ENCODE data around the gene HS3ST5.

HS3ST5 gene

GRCh38 chr6:114144887-114145851, 197.7 kb downstream of the HS3ST5 start:
- Histone ChIP-seq H3K9ac (ENCODE audit: low read length in 5 of 5) (no peak overlapping the region), H3K27ac (ENCODE audit: low read depth, low read length) (no peak overlapping the region), H3K9me3 (ENCODE audit: control insufficient read depth in 5 of 5, low read length in 5 of 5) (peaks cover 0 to 8% (median 4%) of the 10 kb centered on the region in 5 donors), H3K4me1 (ENCODE audit: control insufficient read depth in 5 of 5, insufficient read depth in 5 of 5, low read length in 5 of 5) (peaks cover 0 to 3% (median 0%) of the 10 kb centered on the region in 5 donors), H3K4me3 (ENCODE audit: low read depth in 1 of 5, low read length in 5 of 5) (no peak overlapping the region), H3K36me3 (ENCODE audit: control insufficient read depth in 5 of 5, insufficient read depth in 5 of 5, low read length in 5 of 5) (no peaks in the 10 kb centered on the region), H3K27me3 (ENCODE audit: control insufficient read depth in 5 of 5, insufficient read depth in 4 of 5, low read length in 5 of 5) (peaks cover 0 to 5% (median 0%) of the 10 kb centered on the region in 5 donors)

GRCh38 chr6:114142258-114142657, 200.6 kb downstream of the HS3ST5 start:
- Histone ChIP-seq H3K4me1 (ENCODE audit: control insufficient read depth in 5 of 5, insufficient read depth in 5 of 5, low read length in 5 of 5) (peaks cover 0 to 3% (median 0%) of the 10 kb centered on the region in 5 donors), H3K4me3 (ENCODE audit: low read depth in 1 of 5, low read length in 5 of 5) (no peak overlapping the region), H3K9ac (ENCODE audit: low read length in 5 of 5) (no peak overlapping the region), H3K36me3 (ENCODE audit: control insufficient read depth in 5 of 5, insufficient read depth in 5 of 5, low read length in 5 of 5) (no peaks in the 10 kb centered on the region), H3K9me3 (ENCODE audit: control insufficient read depth in 5 of 5, low read length in 5 of 5) (peaks cover 0 to 6% (median 3%) of the 10 kb centered on the region in 5 donors), H3K27me3 (ENCODE audit: control insufficient read depth in 5 of 5, insufficient read depth in 4 of 5, low read length in 5 of 5) (peaks cover 0 to 5% (median 0%) of the 10 kb centered on the region in 5 donors), H3K27ac (ENCODE audit: low read depth, low read length) (no peak overlapping the region)

DNA sequence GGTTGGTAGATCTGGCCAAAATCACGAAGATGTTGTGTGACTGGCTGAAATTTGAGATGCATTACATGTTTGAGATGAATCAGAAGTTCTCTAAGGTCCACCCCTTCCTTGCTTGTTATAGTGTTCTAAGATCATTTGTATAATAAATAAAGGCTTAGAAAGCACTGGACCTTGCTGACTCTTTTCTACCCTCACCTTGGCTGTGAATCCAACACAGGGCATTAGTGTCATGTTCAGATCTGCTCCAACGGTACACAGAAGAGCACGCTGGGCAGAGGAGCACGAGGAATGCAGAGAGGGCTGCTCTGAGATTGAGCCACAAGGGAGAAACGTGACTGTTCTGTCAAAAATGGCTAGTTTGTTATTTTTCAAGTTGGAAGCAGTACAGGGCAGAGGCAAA, 202.4 kb downstream of the HS3ST5 start:
- Histone ChIP-seq H3K27me3 (ENCODE audit: control insufficient read depth in 5 of 5, insufficient read depth in 4 of 5, low read length in 5 of 5) (peaks cover 0 to 3% (median 0%) of the 10 kb centered on the region in 5 donors), H3K4me1 (ENCODE audit: control insufficient read depth in 5 of 5, insufficient read depth in 5 of 5, low read length in 5 of 5) (peaks cover 0 to 8% (median 0%) of the 10 kb centered on the region in 5 donors), H3K36me3 (ENCODE audit: control insufficient read depth in 5 of 5, insufficient read depth in 5 of 5, low read length in 5 of 5) (no peaks in the 10 kb centered on the region), H3K9ac (ENCODE audit: low read length in 5 of 5) (no peak overlapping the region), H3K9me3 (ENCODE audit: control insufficient read depth in 5 of 5, low read length in 5 of 5) (no peaks in the 10 kb centered on the region), H3K27ac (ENCODE audit: low read depth, low read length) (no peak overlapping the region), H3K4me3 (ENCODE audit: low read depth in 1 of 5, low read length in 5 of 5) (no peak overlapping the region)

DNA sequence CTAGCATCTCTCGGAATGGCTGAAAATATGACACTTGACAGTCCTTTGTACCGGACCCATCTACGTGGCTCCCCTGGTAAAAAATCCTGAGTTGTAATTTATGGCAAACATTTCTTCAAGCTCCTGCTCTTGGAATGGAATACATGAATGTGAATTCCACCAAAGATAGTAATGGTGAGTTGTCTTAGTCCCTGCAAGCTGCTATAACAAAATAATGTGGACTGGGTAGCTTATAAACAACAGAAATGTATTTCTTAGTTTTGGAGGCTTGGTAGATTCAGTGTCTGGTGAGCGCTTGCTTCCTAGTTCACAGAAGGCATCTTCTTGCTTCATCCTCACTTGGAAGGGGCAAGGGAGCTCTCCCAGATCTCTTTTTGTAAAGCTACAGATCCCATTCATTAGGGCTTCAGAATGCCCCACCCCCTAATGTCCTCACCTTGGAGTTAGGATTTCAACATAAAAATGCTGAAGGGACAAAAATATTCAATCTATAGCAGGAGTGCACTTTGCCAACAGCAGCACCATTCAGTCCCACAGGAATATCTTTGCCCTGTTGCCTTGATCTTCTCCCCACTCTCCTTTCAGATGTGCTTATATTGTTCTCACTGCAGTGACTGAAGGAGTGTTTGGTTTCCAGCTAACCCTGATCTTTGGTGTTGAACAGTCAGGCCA, 204.1 kb downstream of the HS3ST5 start:
- Histone ChIP-seq H3K9me3 (ENCODE audit: control insufficient read depth in 5 of 5, low read length in 5 of 5) (no peaks in the 10 kb centered on the region), H3K36me3 (ENCODE audit: control insufficient read depth in 5 of 5, insufficient read depth in 5 of 5, low read length in 5 of 5) (no peaks in the 10 kb centered on the region), H3K27me3 (ENCODE audit: control insufficient read depth in 5 of 5, insufficient read depth in 4 of 5, low read length in 5 of 5) (no peaks in the 10 kb centered on the region), H3K9ac (ENCODE audit: low read length in 5 of 5) (no peak overlapping the region), H3K4me3 (ENCODE audit: low read depth in 1 of 5, low read length in 5 of 5) (no peak overlapping the region), H3K4me1 (ENCODE audit: control insufficient read depth in 5 of 5, insufficient read depth in 5 of 5, low read length in 5 of 5) (peaks cover 0 to 9% (median 0%) of the 10 kb centered on the region in 5 donors), H3K27ac (ENCODE audit: low read depth, low read length) (no peak overlapping the region)

DNA sequence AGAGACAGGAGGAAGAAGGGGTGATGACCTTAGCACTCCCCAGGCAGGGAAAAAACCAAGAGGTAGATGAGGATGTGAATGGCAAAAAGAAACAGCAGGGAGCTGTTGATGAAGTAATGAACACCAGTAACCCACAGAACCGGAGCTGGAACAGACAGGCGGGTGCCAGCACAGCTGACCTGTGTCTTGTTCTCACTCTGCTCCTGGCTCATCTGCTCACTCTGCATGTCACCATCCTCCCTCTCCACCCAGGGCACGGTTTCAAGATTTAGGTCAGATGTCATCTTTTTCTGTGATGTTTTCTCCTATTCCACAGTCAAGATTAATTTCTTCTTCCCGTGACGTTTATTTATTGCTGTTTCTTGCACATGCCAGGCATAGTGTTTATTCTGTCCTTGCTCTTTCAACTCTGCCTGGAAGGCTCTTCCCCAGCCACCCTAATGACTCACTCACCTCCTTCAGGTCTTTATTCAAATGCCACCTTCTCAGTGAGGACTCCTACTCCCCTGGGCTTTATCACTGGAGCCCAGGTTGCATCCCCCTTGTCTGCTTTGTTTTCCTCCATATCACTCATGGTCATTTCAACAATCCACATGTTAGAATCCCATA, 207.4 kb downstream of the HS3ST5 start:
- no peak overlapping the region for H3K4me3 ChIP-seq (ENCODE audit: low read depth in 1 of 5, low read length in 5 of 5)
- H3K4me1 ChIP-seq (ENCODE audit: control insufficient read depth in 5 of 5, insufficient read depth in 5 of 5, low read length in 5 of 5) = peaks cover 0 to 7% (median 0%) of the 10 kb centered on the region in 5 donors
- H3K9ac ChIP-seq (ENCODE audit: low read length in 5 of 5) = no peak overlapping the region
- H3K27me3 ChIP-seq (ENCODE audit: control insufficient read depth in 5 of 5, insufficient read depth in 4 of 5, low read length in 5 of 5) = no peaks in the 10 kb centered on the region
- no peak overlapping the region for H3K27ac ChIP-seq (ENCODE audit: low read depth, low read length)
- H3K36me3 ChIP-seq (ENCODE audit: control insufficient read depth in 5 of 5, insufficient read depth in 5 of 5, low read length in 5 of 5) = no peaks in the 10 kb centered on the region
- H3K9me3 ChIP-seq (ENCODE audit: control insufficient read depth in 5 of 5, low read length in 5 of 5) = no peaks in the 10 kb centered on the region

DNA sequence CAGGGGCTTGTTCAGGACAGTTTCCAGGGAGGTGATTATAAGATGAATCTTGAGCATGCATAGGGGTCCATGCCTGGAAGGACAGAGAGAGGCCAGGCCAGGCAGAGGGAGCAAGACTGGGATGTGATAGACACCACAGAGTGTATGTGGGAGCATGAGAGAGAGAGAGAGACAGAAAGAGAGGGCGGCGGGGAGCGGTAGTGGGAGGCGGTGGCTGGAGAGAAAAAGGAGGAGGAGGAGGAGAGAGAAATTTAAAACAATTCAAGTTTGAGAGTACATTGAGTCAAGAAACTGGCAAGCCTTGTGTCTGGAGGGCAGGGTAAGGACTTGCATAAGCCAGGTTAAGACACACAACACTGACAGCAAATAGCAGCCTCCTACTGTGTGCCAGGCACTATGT, 209.0 kb downstream of the HS3ST5 start:
- no peak overlapping the region for H3K9ac ChIP-seq (ENCODE audit: low read length in 5 of 5)
- no peak overlapping the region for H3K4me3 ChIP-seq (ENCODE audit: low read depth in 1 of 5, low read length in 5 of 5)
- no peaks in the 10 kb centered on the region for H3K9me3 ChIP-seq (ENCODE audit: control insufficient read depth in 5 of 5, low read length in 5 of 5)
- peaks cover 0 to 5% (median 0%) of the 10 kb centered on the region in 5 donors for H3K4me1 ChIP-seq (ENCODE audit: control insufficient read depth in 5 of 5, insufficient read depth in 5 of 5, low read length in 5 of 5)
- no peak overlapping the region for H3K27ac ChIP-seq (ENCODE audit: low read depth, low read length)
- H3K36me3 ChIP-seq (ENCODE audit: control insufficient read depth in 5 of 5, insufficient read depth in 5 of 5, low read length in 5 of 5) = no peaks in the 10 kb centered on the region
- no peaks in the 10 kb centered on the region for H3K27me3 ChIP-seq (ENCODE audit: control insufficient read depth in 5 of 5, insufficient read depth in 4 of 5, low read length in 5 of 5)

DNA sequence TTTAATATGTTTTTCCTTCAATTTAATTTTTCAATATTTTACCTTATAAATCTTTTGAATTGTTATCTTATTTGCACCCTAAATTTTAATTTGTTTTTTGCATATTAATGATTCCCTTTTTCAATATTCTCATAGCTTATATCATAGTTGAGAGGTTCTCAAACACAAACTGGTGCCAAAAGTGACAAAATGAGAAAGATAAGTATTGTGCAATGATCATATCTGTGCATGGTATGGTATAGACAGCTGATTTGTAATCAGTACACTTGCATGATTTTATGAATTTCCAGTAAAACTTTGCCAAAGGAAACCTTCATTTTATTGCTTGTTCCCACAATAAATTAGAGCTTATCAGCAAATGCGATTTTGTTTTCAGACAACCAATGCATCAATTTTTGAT, 210.9 kb downstream of the HS3ST5 start:
- Histone ChIP-seq H3K9me3 (ENCODE audit: control insufficient read depth in 5 of 5, low read length in 5 of 5) (no peaks in the 10 kb centered on the region), H3K9ac (ENCODE audit: low read length in 5 of 5) (no peak overlapping the region), H3K27ac (ENCODE audit: low read depth, low read length) (no peak overlapping the region), H3K4me3 (ENCODE audit: low read depth in 1 of 5, low read length in 5 of 5) (no peak overlapping the region), H3K36me3 (ENCODE audit: control insufficient read depth in 5 of 5, insufficient read depth in 5 of 5, low read length in 5 of 5) (no peaks in the 10 kb centered on the region), H3K4me1 (ENCODE audit: control insufficient read depth in 5 of 5, insufficient read depth in 5 of 5, low read length in 5 of 5) (peaks cover 0 to 5% (median 0%) of the 10 kb centered on the region in 5 donors), H3K27me3 (ENCODE audit: control insufficient read depth in 5 of 5, insufficient read depth in 4 of 5, low read length in 5 of 5) (no peaks in the 10 kb centered on the region)

- Histone ChIP-seq H3K9ac (ENCODE audit: low read length in 5 of 5) (no peak overlapping the region), H3K4me1 (ENCODE audit: control insufficient read depth in 5 of 5, insufficient read depth in 5 of 5, low read length in 5 of 5) (no peaks in the 10 kb centered on the region), H3K27me3 (ENCODE audit: control insufficient read depth in 5 of 5, insufficient read depth in 4 of 5, low read length in 5 of 5) (no peaks in the 10 kb centered on the region), H3K27ac (ENCODE audit: low read depth, low read length) (no peak overlapping the region), H3K9me3 (ENCODE audit: control insufficient read depth in 5 of 5, low read length in 5 of 5) (no peaks in the 10 kb centered on the region), H3K4me3 (ENCODE audit: low read depth in 1 of 5, low read length in 5 of 5) (no peak overlapping the region), H3K36me3 (ENCODE audit: control insufficient read depth in 5 of 5, insufficient read depth in 5 of 5, low read length in 5 of 5) (no peaks in the 10 kb centered on the region)
These were observed 217.2 kb downstream of the HS3ST5 start for GRCh38 chr6:114125576-114125975.

DNA sequence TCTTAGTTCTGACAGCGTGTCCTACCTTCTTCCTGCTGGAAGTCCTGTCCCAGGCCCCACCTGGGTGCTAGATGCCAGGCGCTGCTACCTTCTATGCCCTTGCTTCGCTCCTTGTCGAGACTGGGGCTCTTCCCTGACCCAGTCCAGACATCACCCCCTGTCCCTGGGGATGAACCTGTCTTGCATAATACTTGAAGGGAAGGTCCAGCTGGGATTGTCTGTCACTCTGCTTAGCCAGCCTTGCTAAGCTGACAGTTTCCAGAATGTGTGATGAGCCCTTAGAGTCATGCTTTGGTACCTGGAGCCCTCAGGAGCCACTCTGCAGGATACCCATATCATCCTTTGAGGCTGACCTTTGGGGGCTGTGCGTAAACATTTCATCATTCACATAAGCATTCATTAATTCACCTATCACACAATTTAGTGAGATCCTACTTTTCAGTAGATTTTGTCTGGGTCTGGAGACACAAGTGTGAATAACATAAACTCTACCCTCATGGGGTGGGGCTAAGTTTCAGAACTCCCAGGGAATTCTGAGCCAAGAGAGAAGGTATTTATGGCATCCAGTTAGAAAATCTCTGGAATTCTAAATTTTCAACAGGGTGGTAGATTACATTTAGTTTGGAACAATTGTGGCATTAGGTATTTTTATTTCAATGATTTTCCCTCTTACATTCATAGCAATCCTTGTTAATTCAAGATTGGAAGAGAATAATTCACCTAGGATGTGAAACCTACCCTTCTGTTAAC, 220.7 kb downstream of the HS3ST5 start:
- Histone ChIP-seq H3K9me3 (ENCODE audit: control insufficient read depth in 5 of 5, low read length in 5 of 5) (no peaks in the 10 kb centered on the region), H3K27ac (ENCODE audit: low read depth, low read length) (no peak overlapping the region), H3K27me3 (ENCODE audit: control insufficient read depth in 5 of 5, insufficient read depth in 4 of 5, low read length in 5 of 5) (no peaks in the 10 kb centered on the region), H3K36me3 (ENCODE audit: control insufficient read depth in 5 of 5, insufficient read depth in 5 of 5, low read length in 5 of 5) (no peaks in the 10 kb centered on the region), H3K4me3 (ENCODE audit: low read depth in 1 of 5, low read length in 5 of 5) (no peak overlapping the region), H3K4me1 (ENCODE audit: control insufficient read depth in 5 of 5, insufficient read depth in 5 of 5, low read length in 5 of 5) (no peaks in the 10 kb centered on the region), H3K9ac (ENCODE audit: low read length in 5 of 5) (no peak overlapping the region)
